SK-N-SH (cell line): ENCODE measurements around the gene RAMP2.

Source experiments
- CTCF ChIP-seq: fragments of 200-600 bp; sonication (generic); IDR thresholded peaks from 2 replicates; pipeline ENCODE4 v1.6.1; 2017; ENCODE audit warnings: antibody characterized with exemption, mild to moderate bottlenecking, moderate library complexity
- EP300 ChIP-seq, 2 experiments: IDR thresholded peaks; 2 replicates each; pipeline versions ENCODE4 v1.4.0 to v1.6.1; 2012; ENCODE audit warnings: borderline replicate concordance in 1 of 2, low read depth in 1 of 2, low read length in 1 of 2
- EZH2phosphoT487 ChIP-seq: fragments of 200-600 bp; sonication (generic); IDR thresholded peaks from 2 replicates; pipeline ENCODE4 v1.6.1; 2017; ENCODE audit warnings: low read depth, mixed run types, mild to moderate bottlenecking, antibody characterized with exemption, moderate library complexity, borderline replicate concordance
- FOXM1 ChIP-seq: IDR thresholded peaks from 2 replicates; pipeline ENCODE4 v1.4.0; 2012; ENCODE audit warnings: low read depth, mild to moderate bottlenecking
- GABPA ChIP-seq: IDR thresholded peaks from 2 replicates; pipeline ENCODE4 v1.4.0; 2012; ENCODE audit warnings: low read depth, mild to moderate bottlenecking
- MAX ChIP-seq: IDR thresholded peaks from 2 replicates; pipeline ENCODE4 v1.4.0; 2012; ENCODE audit warnings: low read depth
- POLR2AphosphoS5 ChIP-seq: IDR thresholded peaks from 2 replicates; pipeline ENCODE4 v1.6.1; 2012; ENCODE audit warnings: low read depth, low read length
- RAD21 ChIP-seq: IDR thresholded peaks from 2 replicates; pipeline ENCODE4 v1.6.1; 2012; ENCODE audit warnings: mild to moderate bottlenecking, low read length
- RXRA ChIP-seq: IDR thresholded peaks from 2 replicates; pipeline ENCODE4 v1.4.0; 2012; ENCODE audit warnings: low read depth, mild to moderate bottlenecking, borderline replicate concordance
- YY1 ChIP-seq: IDR thresholded peaks from 2 replicates; pipeline ENCODE4 v1.4.0; 2012; ENCODE audit warnings: low read depth, mild to moderate bottlenecking

- TF ChIP-seq MAX (no peak), FOXM1 (no peak), EP300 (IDR thresholded peaks at IDR 0.05; ENCODE audit: borderline replicate concordance in 1 of 2, low read depth in 1 of 2, low read length in 1 of 2) (no peak), YY1 (no peak), POLR2AphosphoS5 (no peak), GABPA (no peak), CTCF (no peak), EZH2phosphoT487 (no peak), RAD21 (no peak), RXRA (no peak)
These were observed 910 bp upstream of the RAMP2 start for GRCh38 chr17:42759982-42760651.
